ENCODE results near the gene KRT7. TPM values are rescaled to one million over a fixed set of nuclear protein-coding genes. Genes with fewer than 3 reads are reported as not detected.

KRT7 gene
- total and polyA plus RNA-seq, 2 donors (not counting 1 experiment from before 2014, with no cell fraction given) = not detected

- H4K20me1 ChIP-seq (ENCODE audit: control insufficient read depth, insufficient read depth, low read length, poor library complexity, severe bottlenecking) = no peaks in the 10 kb centered on the region
- H3K27ac ChIP-seq (ENCODE audit: low read length in 2 of 2) = no peak overlapping the region
- no peak for ATAC-seq (ENCODE audit: low read depth)
- no peaks in the 10 kb centered on the region for H3K9me3 ChIP-seq (ENCODE audit: control extremely low read depth in 1 of 3, control insufficient read depth in 2 of 3, insufficient read depth in 1 of 3, low read length in 2 of 3)
- Mint-ChIP-seq H3K4me1 (peaks cover 6% of the 10 kb centered on the region), H3K4me3 (no peak overlapping the region), H3K27ac (no peak overlapping the region), H3K9me3 (ENCODE audit: insufficient read depth) (no peaks in the 10 kb centered on the region), H3K27me3 (peaks cover 46% of the 10 kb centered on the region)
- H3K79me2 ChIP-seq (ENCODE audit: control insufficient read depth, insufficient read depth, low read length) = no peaks in the 10 kb centered on the region
- ChIA-PET CTCF (interaction anchor here (0.8 to 1.3 kb wide), 3 partner anchors 11 to 36 kb away, joined by 3 read pairs; no protein-coding TSS in a partner anchor), POLR2A (no interaction called here)
- H3K36me3 ChIP-seq (replicated peaks in 1 of 2; ENCODE audit: control extremely low read depth in 1 of 2, control insufficient read depth in 1 of 2, extremely low read depth in 1 of 2, insufficient read depth in 2 of 2, low read length in 1 of 2) = no peaks in the 10 kb centered on the region
- H2AFZ ChIP-seq (ENCODE audit: insufficient read depth, low read depth, low read length, poor library complexity, severe bottlenecking) = no peak overlapping the region
- DNase-seq = no peak
- no peak overlapping the region for H3K4me2 ChIP-seq (replicated peaks; ENCODE audit: low read depth, low read length, poor library complexity, severe bottlenecking)
- H3K9ac ChIP-seq (ENCODE audit: low read length) = no peak overlapping the region
- no peak overlapping the region for H3K4me3 ChIP-seq (ENCODE audit: control extremely low read depth in 1 of 5, extremely low read depth in 1 of 5, insufficient read depth in 1 of 5, low read depth in 2 of 5, low read length in 4 of 5)
- peaks cover 4% of the 10 kb centered on the region in 2 donors for H3K4me1 ChIP-seq (ENCODE audit: control insufficient read depth in 2 of 2, insufficient read depth in 2 of 2, low read length in 2 of 2)
- intact Hi-C loops (cut with micrococcal nuclease) = no loop called here
- 93% methylated on average over 2 of the region's 4 CpGs for WGBS (ENCODE audit: insufficient coverage)
- TF ChIP-seq EZH2 (IDR thresholded peaks at IDR 0.05; ENCODE audit: borderline replicate concordance, insufficient read depth, low read depth, low read length, poor library complexity, severe bottlenecking) = no peak
- TF ChIP-seq CTCF (IDR thresholded peaks at IDR 0.05) = no peak
- peaks cover 0 to 23% (median 5%) of the 10 kb centered on the region in 4 experiments for H3K27me3 ChIP-seq (replicated peaks in 1 of 4; ENCODE audit: control extremely low read depth in 1 of 4, control insufficient read depth in 3 of 4, insufficient read depth in 4 of 4, low read length in 3 of 4)
Observed at GRCh38 chr12:52280796-52281560, 47.9 kb downstream of the KRT7 start.

- Histone ChIP-seq H3K36me3 (replicated peaks in 1 of 2; ENCODE audit: control extremely low read depth in 1 of 2, control insufficient read depth in 1 of 2, extremely low read depth in 1 of 2, insufficient read depth in 2 of 2, low read length in 1 of 2) (no peaks in the 10 kb centered on the region), H3K79me2 (ENCODE audit: control insufficient read depth, insufficient read depth, low read length) (no peaks in the 10 kb centered on the region), H2AFZ (ENCODE audit: insufficient read depth, low read depth, low read length, poor library complexity, severe bottlenecking) (no peak overlapping the region), H3K27me3 (replicated peaks in 1 of 4; ENCODE audit: control extremely low read depth in 1 of 4, control insufficient read depth in 3 of 4, insufficient read depth in 4 of 4, low read length in 3 of 4) (peaks cover 0 to 7% (median 0%) of the 10 kb centered on the region in 4 experiments), H4K20me1 (ENCODE audit: control insufficient read depth, insufficient read depth, low read length, poor library complexity, severe bottlenecking) (no peaks in the 10 kb centered on the region), H3K4me2 (replicated peaks; ENCODE audit: low read depth, low read length, poor library complexity, severe bottlenecking) (no peak overlapping the region), H3K4me1 (ENCODE audit: control insufficient read depth in 2 of 2, insufficient read depth in 2 of 2, low read length in 2 of 2) (no peaks in the 10 kb centered on the region), H3K9ac (ENCODE audit: low read length) (no peak overlapping the region), H3K9me3 (ENCODE audit: control extremely low read depth in 1 of 3, control insufficient read depth in 2 of 3, insufficient read depth in 1 of 3, low read length in 2 of 3) (no peaks in the 10 kb centered on the region), H3K4me3 (ENCODE audit: control extremely low read depth in 1 of 5, extremely low read depth in 1 of 5, insufficient read depth in 1 of 5, low read depth in 2 of 5, low read length in 4 of 5) (no peak overlapping the region), H3K27ac (ENCODE audit: low read length in 2 of 2) (no peak overlapping the region)
- ATAC-seq (ENCODE audit: low read depth) (no peak), DNase-seq (no peak)
- WGBS (ENCODE audit: insufficient coverage) = 100% methylated on average over 1 of the region's 4 CpGs
- Mint-ChIP-seq H3K9me3 (ENCODE audit: insufficient read depth) (no peaks in the 10 kb centered on the region), H3K4me3 (no peak overlapping the region), H3K4me1 (no peaks in the 10 kb centered on the region), H3K27ac (no peak overlapping the region), H3K27me3 (peaks cover 17% of the 10 kb centered on the region)
- ChIA-PET POLR2A (no interaction called here), CTCF (no interaction called here)
- TF ChIP-seq EZH2 (IDR thresholded peaks at IDR 0.05; ENCODE audit: borderline replicate concordance, insufficient read depth, low read depth, low read length, poor library complexity, severe bottlenecking) (no peak), CTCF (IDR thresholded peaks at IDR 0.05) (no peak)
- intact Hi-C loops (cut with micrococcal nuclease) = no loop called here
Observed at GRCh38 chr12:52284562-52285171, 51.6 kb downstream of the KRT7 start.
